Ascending aorta (tissue), 2 donors: ENCODE measurements around the gene SERPINA12. TPM values are rescaled to one million over a fixed set of nuclear protein-coding genes. Genes with fewer than 3 reads are reported as not detected.

ENCODE experiments used
- DNase-seq, 2 donors: peaks; one replicate each; pipeline ENCODE4 v3.0.0-alpha.2; 2019; ENCODE audit warnings: low spot score in 2 of 2
- H3K27ac ChIP-seq, 2 donors: fragments of 200-600 bp; sonication (generic); one replicate each; pipeline ENCODE4 v1.5.1; 2016 to 2017; ENCODE audit warnings: mild to moderate bottlenecking in 1 of 2
- H3K27me3 ChIP-seq: fragments of 200-600 bp; sonication (generic); one replicate; pipeline ENCODE4 v1.5.1; 2017
- H3K36me3 ChIP-seq, 2 donors: fragments of 200-600 bp; sonication (generic); one replicate each; pipeline ENCODE4 v1.5.1; 2016
- H3K4me1 ChIP-seq, 2 donors: fragments of 200-600 bp; sonication (generic); one replicate each; pipeline ENCODE4 v1.5.1; 2016 to 2017; ENCODE audit warnings: mild to moderate bottlenecking in 1 of 2
- H3K4me3 ChIP-seq, 2 donors: fragments of 200-600 bp; sonication (generic); one replicate each; pipeline ENCODE4 v1.5.1; 2016 to 2017; ENCODE audit warnings: mild to moderate bottlenecking in 1 of 2
- H3K9me3 ChIP-seq, 2 donors: fragments of 200-600 bp; sonication (generic); one replicate each; pipeline ENCODE4 v1.5.1; 2016
- intact Hi-C: fragments of 100-400 bp; cut with DNase I; formaldehyde crosslinking; loops from one replicate; pipeline ENCODE4 v1.15.1; 2023
- total RNA-seq: library from RNA; depleted of rRNA; stranded (reverse); fragments of >200 nt; gene quantifications from one replicate; pipeline ENCODE4 v1.1.0, GENCODE V29; 2016
- TF ChIP-seq, protein P1 (sequence below), 3 experiments: fragments of 200-600 bp in 2 of 3; fragments of 450-650 bp in 1 of 3; sonication (generic) in 2 of 3; IDR thresholded peaks; one replicate each; pipeline ENCODE4 v1.5.1; 2016 to 2019; ENCODE audit warnings: antibody characterized with exemption in 3 of 3, mild to moderate bottlenecking in 1 of 3, moderate library complexity in 1 of 3

Gene SERPINA12
- total RNA-seq, 1 donor from 2014 or later: not detected

DNA sequence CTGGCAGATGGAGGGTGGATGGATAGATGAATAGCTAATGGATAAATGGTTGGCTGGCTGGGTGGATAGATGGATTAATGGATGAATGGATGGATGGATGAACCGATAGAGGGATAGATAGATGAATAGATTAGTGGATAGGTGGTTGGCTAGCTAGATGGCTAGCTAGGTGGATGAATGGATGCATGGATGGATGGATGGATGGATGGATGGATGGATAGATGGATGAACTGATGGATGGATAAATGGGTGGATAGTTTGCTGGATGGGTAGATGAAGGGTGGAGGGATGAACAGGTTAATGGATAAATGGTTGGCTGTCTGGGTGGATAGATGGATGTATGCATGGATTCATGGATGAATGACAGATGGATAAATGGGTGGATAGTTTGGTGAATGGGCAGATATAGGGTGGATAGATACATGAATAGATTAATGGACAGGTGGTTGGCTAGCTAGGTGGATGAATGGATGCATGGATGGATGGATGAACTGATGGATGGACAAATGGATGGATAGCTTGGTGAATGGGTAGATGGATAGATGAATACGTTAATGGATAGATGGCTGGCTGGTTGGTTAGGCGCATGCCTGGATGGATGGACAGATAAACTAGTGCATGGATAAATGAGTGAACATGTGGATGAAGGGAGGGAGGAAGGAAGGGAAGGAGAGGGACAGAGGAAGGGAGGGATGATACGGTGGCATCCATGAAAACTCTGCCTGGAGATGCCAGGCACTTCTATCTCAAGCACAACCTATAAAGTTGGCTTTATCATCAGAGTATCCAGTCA, 41.3 kb downstream of the SERPINA12 start:
- TF ChIP-seq, protein P1, sequence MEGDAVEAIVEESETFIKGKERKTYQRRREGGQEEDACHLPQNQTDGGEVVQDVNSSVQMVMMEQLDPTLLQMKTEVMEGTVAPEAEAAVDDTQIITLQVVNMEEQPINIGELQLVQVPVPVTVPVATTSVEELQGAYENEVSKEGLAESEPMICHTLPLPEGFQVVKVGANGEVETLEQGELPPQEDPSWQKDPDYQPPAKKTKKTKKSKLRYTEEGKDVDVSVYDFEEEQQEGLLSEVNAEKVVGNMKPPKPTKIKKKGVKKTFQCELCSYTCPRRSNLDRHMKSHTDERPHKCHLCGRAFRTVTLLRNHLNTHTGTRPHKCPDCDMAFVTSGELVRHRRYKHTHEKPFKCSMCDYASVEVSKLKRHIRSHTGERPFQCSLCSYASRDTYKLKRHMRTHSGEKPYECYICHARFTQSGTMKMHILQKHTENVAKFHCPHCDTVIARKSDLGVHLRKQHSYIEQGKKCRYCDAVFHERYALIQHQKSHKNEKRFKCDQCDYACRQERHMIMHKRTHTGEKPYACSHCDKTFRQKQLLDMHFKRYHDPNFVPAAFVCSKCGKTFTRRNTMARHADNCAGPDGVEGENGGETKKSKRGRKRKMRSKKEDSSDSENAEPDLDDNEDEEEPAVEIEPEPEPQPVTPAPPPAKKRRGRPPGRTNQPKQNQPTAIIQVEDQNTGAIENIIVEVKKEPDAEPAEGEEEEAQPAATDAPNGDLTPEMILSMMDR (IDR thresholded peaks at IDR 0.05): no peak
- Histone ChIP-seq H3K36me3 (no peaks in the 10 kb centered on the region), H3K4me3 (no peak overlapping the region), H3K27me3 (no peaks in the 10 kb centered on the region), H3K27ac (no peak overlapping the region), H3K4me1 (no peaks in the 10 kb centered on the region), H3K9me3 (no peaks in the 10 kb centered on the region)
- intact Hi-C loops: no loop called here
- no peak for DNase-seq

DNA sequence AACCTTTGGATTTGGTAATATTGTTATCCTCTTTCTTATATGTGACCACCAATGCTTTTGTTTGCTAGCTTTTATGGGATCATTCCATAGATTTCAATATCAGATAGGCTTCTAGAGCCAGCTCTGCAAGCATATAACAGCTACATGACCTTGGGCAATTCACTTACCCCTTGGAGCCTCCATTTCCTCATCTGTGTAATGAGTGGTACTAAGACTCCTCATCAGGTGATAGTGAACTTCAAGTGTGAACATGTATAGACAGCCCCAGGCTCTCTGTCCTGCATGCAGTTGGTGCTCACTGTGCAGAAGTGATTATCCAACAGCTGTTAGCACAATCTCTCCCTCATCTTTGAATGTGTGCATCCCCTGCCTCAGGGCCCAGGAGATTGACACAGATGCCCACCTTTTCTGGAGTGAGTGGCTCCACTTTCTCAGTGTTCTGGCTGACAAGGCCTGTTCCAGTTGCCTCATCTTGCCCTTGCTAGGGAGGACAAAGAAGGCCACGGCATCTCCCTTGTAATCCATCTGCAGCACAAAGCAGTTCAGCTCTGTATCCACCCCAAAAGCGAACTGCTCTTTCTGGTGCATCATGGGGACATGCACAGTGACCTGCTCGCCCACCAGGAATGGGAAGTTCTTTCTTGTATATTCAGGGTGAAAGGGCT, 42.4 kb downstream of the SERPINA12 start:
- peak in 1 of 2 donors; percentile 28 for DNase-seq
- H3K27ac ChIP-seq: no peak overlapping the region
- TF ChIP-seq, protein P1 (IDR thresholded peaks at IDR 0.05): no peak
- no peaks in the 10 kb centered on the region for H3K36me3 ChIP-seq
- H3K4me3 ChIP-seq: no peak overlapping the region
- H3K4me1 ChIP-seq: no peaks in the 10 kb centered on the region
- no peaks in the 10 kb centered on the region for H3K27me3 ChIP-seq
- intact Hi-C loops: no loop called here
- H3K9me3 ChIP-seq: no peaks in the 10 kb centered on the region

DNA sequence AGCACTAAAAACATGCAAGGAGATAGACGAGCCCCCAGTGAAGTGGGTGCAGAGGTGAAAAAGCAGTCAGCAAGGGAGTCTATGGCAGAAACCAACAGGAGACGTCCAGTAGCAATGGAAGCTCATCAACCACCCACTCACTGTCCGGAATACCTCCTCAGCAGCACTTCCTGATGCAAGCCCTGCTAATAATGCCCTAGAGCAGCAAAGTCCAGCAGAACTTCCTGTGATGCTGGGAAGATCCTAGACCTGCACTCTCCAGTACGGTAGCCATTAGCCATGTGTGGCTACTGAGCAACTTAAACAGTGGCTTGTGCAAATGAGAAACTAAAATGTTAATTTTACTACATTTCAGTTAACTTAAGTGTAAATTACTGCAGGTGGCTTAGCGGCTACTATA, 44.2 kb downstream of the SERPINA12 start:
- TF ChIP-seq, protein P1 (IDR thresholded peaks at IDR 0.05): no peak
- no peaks in the 10 kb centered on the region for H3K27me3 ChIP-seq
- no peak overlapping the region for H3K27ac ChIP-seq
- no peaks in the 10 kb centered on the region for H3K4me1 ChIP-seq
- intact Hi-C loops: no loop called here
- DNase-seq: peak in 1 of 2 donors; percentile 2
- H3K36me3 ChIP-seq: no peaks in the 10 kb centered on the region
- no peaks in the 10 kb centered on the region for H3K9me3 ChIP-seq
- no peak overlapping the region for H3K4me3 ChIP-seq

DNA sequence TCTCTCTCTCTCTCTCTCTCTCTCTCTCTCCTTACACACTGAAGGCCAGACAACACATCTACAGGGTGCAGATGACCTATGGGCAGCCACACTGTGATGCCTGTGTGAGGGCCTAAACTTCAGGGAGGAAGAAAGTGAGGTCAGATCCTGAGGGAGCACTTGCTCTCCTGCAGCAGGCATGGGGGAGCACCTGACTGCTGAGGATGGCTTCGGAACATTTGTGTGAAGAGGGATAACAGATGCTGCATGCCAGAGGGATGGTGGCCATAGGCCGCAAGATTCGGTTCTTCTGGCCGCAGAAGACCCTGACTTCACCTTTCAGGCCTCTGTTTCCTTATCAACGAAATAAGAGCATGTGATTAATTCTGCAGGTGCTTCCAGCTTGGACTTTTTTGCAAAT, 45.0 kb downstream of the SERPINA12 start:
- H3K9me3 ChIP-seq: no peaks in the 10 kb centered on the region
- no peaks in the 10 kb centered on the region for H3K27me3 ChIP-seq
- peak in 1 of 2 donors; percentile 24 for DNase-seq
- H3K4me3 ChIP-seq: no peak overlapping the region
- no peak overlapping the region for H3K27ac ChIP-seq
- H3K4me1 ChIP-seq: no peaks in the 10 kb centered on the region
- TF ChIP-seq, protein P1 (IDR thresholded peaks at IDR 0.05): no peak
- no peaks in the 10 kb centered on the region for H3K36me3 ChIP-seq
- intact Hi-C loops: no loop called here

DNA sequence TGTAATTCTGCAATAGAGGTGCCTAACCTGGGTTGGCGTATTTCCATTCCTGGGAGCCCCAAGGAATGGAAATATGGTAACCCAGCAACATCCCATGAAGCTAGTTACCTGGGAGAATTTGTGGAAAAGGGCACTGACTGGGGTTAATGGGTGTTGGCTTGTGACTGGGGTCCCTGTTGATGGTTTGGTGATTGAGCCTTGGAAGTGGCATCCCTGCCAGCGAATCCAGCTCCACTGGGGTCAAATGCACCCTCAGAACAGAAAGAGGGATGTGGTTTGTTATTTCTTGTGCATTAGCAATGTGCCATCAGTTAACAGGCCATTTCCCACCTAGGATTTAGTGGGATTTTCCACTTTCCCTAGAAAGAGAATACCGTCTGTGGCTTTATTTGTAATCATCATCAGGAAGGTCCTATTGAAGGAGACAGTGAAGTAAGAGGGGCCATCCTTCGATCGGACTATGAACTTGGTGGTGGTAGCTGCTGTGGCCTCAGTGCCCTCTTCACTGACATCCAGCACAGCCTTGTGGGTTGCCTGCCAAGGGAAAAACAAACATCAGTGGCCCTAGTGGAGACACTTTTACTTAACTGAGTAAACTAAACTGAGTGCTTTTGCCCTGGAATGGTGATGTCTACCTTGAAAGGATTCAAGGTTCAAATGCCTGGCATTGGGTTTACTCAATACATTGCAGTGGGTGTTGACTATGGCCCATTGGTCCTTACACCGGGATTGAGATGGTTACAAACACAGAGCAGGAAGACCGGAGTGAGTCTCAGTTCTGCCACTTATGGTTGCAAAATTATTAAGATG, 46.3 kb downstream of the SERPINA12 start:
- no peak overlapping the region for H3K4me3 ChIP-seq
- no peaks in the 10 kb centered on the region for H3K9me3 ChIP-seq
- H3K27me3 ChIP-seq: no peaks in the 10 kb centered on the region
- H3K4me1 ChIP-seq: no peaks in the 10 kb centered on the region
- TF ChIP-seq, protein P1 (IDR thresholded peaks at IDR 0.05): no peak
- peak in 1 of 2 donors; percentile 25 for DNase-seq
- intact Hi-C loops: no loop called here
- H3K36me3 ChIP-seq: no peaks in the 10 kb centered on the region
- H3K27ac ChIP-seq: no peak overlapping the region
